Endothelial cell of coronary artery (primary cell): ENCODE data around the gene CHRM4. TPM values are rescaled to one million over a fixed set of nuclear protein-coding genes. Genes with fewer than 3 reads are reported as not detected.

Experiments
- total RNA-seq: library from RNA; depleted of rRNA; stranded (reverse); fragments of >200 nt; gene quantifications from 2 replicates; pipeline ENCODE4 v1.2.3, GENCODE V29; 2014

CHRM4 gene
- 0.09 and 0.28 TPM in 2 replicates for total RNA-seq

GRCh38 chr11:46391578-46392420 lies at the start of gene CHRM4:
Gene CHRM4, minus strand, starts transcription at chr11:46391776. Its CDS starts 5,219 bp downstream, at chr11:46386557.

GRCh38 chr11:46381048-46381818 lies 10.3 kb downstream of the CHRM4 start, which contains the start of gene MDK:
Gene MDK, plus strand, starts transcription at chr11:46381669. Its CDS starts 389 bp downstream, at chr11:46382058.

GRCh38 chr11:46346886-46347636 lies 44.5 kb downstream of the CHRM4 start, which contains the start of gene DGKZ:
Gene DGKZ, plus strand, starts transcription at chr11:46347463. Its CDS starts 197 bp downstream, at chr11:46347660.

Other genes with a start within 250 kb of the CHRM4 start
- 0.72 and 8.3 TPM in 2 replicates for gene CREB3L1, start 114.1 kb downstream of the CHRM4 start, total RNA-seq
- 58.5 and 65.0 TPM in 2 replicates for gene DGKZ, start 44.3 kb downstream of the CHRM4 start, total RNA-seq
- gene MDK, start 10.1 kb downstream of the CHRM4 start, total RNA-seq = 27.8 and 46.5 TPM in 2 replicates
- gene AMBRA1, start 202.2 kb upstream of the CHRM4 start, total RNA-seq = 20.5 and 21.2 TPM in 2 replicates
- 4.2 and 4.5 TPM in 2 replicates for gene HARBI1, start 225.5 kb upstream of the CHRM4 start, total RNA-seq
- 55.0 and 60.6 TPM in 2 replicates for gene ATG13, start 225.8 kb upstream of the CHRM4 start, total RNA-seq